ENCODE results near the gene ABCC8.

GRCh38 chr11:17489751-17490150, 13.1 kb upstream of the ABCC8 start:
- TF ChIP-seq, protein P1, sequence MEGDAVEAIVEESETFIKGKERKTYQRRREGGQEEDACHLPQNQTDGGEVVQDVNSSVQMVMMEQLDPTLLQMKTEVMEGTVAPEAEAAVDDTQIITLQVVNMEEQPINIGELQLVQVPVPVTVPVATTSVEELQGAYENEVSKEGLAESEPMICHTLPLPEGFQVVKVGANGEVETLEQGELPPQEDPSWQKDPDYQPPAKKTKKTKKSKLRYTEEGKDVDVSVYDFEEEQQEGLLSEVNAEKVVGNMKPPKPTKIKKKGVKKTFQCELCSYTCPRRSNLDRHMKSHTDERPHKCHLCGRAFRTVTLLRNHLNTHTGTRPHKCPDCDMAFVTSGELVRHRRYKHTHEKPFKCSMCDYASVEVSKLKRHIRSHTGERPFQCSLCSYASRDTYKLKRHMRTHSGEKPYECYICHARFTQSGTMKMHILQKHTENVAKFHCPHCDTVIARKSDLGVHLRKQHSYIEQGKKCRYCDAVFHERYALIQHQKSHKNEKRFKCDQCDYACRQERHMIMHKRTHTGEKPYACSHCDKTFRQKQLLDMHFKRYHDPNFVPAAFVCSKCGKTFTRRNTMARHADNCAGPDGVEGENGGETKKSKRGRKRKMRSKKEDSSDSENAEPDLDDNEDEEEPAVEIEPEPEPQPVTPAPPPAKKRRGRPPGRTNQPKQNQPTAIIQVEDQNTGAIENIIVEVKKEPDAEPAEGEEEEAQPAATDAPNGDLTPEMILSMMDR (IDR thresholded peaks at IDR 0.05) = no peak
- no peak for TF ChIP-seq POLR2A (IDR thresholded peaks at IDR 0.05)

Data from ovary (tissue), 3 donors.